HepG2 (cell line): ENCODE data around the gene TMEM267. TPM values are rescaled to one million over a fixed set of nuclear protein-coding genes. Genes with fewer than 3 reads are reported as not detected.
A peak's percentile ranks its signal among the peaks of the same experiment; 100 is the strongest.

ENCODE experiments used
- ETV5 ChIP-seq: IDR thresholded peaks from 2 replicates; pipeline ENCODE4 v1.6.1; 2018; ENCODE audit warnings: missing biosample characterization, missing genetic modification reagents, inconsistent platforms, borderline replicate concordance
- FOSL2 ChIP-seq: sonication (generic); formaldehyde crosslinking; IDR thresholded peaks from 2 replicates; pipeline ENCODE4 v1.4.0; 2020; ENCODE audit warnings: missing genetic modification reagents
- HIVEP1 ChIP-seq: sonication (generic); formaldehyde crosslinking; IDR thresholded peaks from 2 replicates; pipeline ENCODE4 v1.4.0; 2020; ENCODE audit warnings: mild to moderate bottlenecking, missing genetic modification reagents
- HOXA5 ChIP-seq: sonication (generic); formaldehyde crosslinking; IDR thresholded peaks from 2 replicates; pipeline ENCODE4 v1.4.0; 2020; ENCODE audit warnings: missing genetic modification reagents
- KMT2B ChIP-seq: IDR thresholded peaks from 2 replicates; pipeline ENCODE4 v1.6.1; 2016; ENCODE audit warnings: missing genetic modification reagents, missing compliant biosample characterization
- MAX ChIP-seq: IDR thresholded peaks from 2 replicates; pipeline ENCODE4 v1.6.1; 2012; ENCODE audit warnings: inconsistent platforms
- ZBTB7A ChIP-seq: sonication (generic); formaldehyde crosslinking; IDR thresholded peaks from 2 replicates; pipeline ENCODE4 v1.8.0; 2022; ENCODE audit warnings: mild to moderate bottlenecking, missing genetic modification reagents
- ZNF292 ChIP-seq: sonication (generic); formaldehyde crosslinking; IDR thresholded peaks from 2 replicates; pipeline ENCODE4 v1.8.1; 2022; ENCODE audit warnings: mild to moderate bottlenecking, low read depth, missing genetic modification reagents, borderline replicate concordance
- ZNF318 ChIP-seq: sonication (generic); formaldehyde crosslinking; IDR thresholded peaks from 2 replicates; pipeline ENCODE4 v1.4.0; 2020; ENCODE audit warnings: mild to moderate bottlenecking, missing genetic modification reagents
- ZNF350 ChIP-seq: sonication (generic); formaldehyde crosslinking; IDR thresholded peaks from 2 replicates; pipeline ENCODE4 v1.4.0; 2020; ENCODE audit warnings: mild to moderate bottlenecking, low read depth, missing genetic modification reagents, borderline replicate concordance
- ZNF580 ChIP-seq: IDR thresholded peaks from 2 replicates; pipeline ENCODE4 v1.6.1; 2016; ENCODE audit warnings: low read depth, borderline replicate concordance
- ZNF724P ChIP-seq: sonication (generic); formaldehyde crosslinking; IDR thresholded peaks from 2 replicates; pipeline ENCODE4 v1.8.0; 2022; ENCODE audit warnings: missing genetic modification reagents, borderline replicate concordance
- ZNF761 ChIP-seq: sonication (generic); formaldehyde crosslinking; conservative IDR thresholded peaks from 2 replicates; pipeline ENCODE4 v1.4.0; 2020; ENCODE audit warnings: mild to moderate bottlenecking, missing genetic modification reagents
- polyA plus RNA-seq, 8 experiments: library from polyadenylated mRNA; depleted of rRNA in 3 of 8; stranded (reverse) in 7 of 8; unstranded in 1 of 8; fragments of >200 nt; fragmentation: Illumina TruSeq in 4 of 8; extraction: Trizol in 4 of 8; gene quantifications; 2 replicates each; pipeline versions ENCODE4 v1.2.1 to v1.2.3, GENCODE V29; 2011 to 2016; ENCODE audit warnings: low read depth in 4 of 8, missing spikeins in 1 of 8, mixed read lengths in 1 of 8; ENCODE audit not compliant: insufficient read depth in 1 of 8
- total RNA-seq, 5 experiments: library from RNA; depleted of rRNA; stranded (reverse); fragments of >200 nt; fragmentation: Illumina TruSeq; extraction: Trizol; gene quantifications; 2 replicates each; pipeline ENCODE4 v1.2.3, GENCODE V29; 2016; ENCODE audit warnings: low read depth in 1 of 5

TMEM267 gene
- total and polyA plus RNA-seq, 2 of the 13 experiments (the other 11 are each of a cell fraction or from before 2014, with no cell fraction given), result 8.9 to 12.6 TPM

- TF ChIP-seq ZNF318 (CRISPR knock-in tag) (0 out of 2 replicates have a peak, but pooled peaks have one; percentile 49), ZBTB7A (CRISPR knock-in tag) (0 out of 2 replicates have a peak, but pooled peaks have one; percentile 45), FOSL2 (CRISPR knock-in tag) (peak; percentile 32), MAX (peak; percentile 24; the same call in 1 of the 2 replicates), ZNF292 (CRISPR knock-in tag) (peak; percentile 92; the same call in 1 of the 2 replicates), HIVEP1 (CRISPR knock-in tag) (peak; percentile 91), ZNF761 (peak; percentile 22; the same call in 1 of the 2 replicates), KMT2B (CRISPR knock-in tag) (0 out of 2 replicates have a peak, but pooled peaks have one; percentile 41), ZNF350 (CRISPR knock-in tag) (peak; percentile 26; the same call in 1 of the 2 replicates), HOXA5 (CRISPR knock-in tag) (0 out of 2 replicates have a peak, but pooled peaks have one; percentile 15), ETV5 (CRISPR knock-in tag) (peak; percentile 56; the same call in 1 of the 2 replicates), ZNF724P (CRISPR knock-in tag) (peak; percentile 49; the same call in 1 of the 2 replicates), ZNF580 (CRISPR knock-in tag) (0 out of 2 replicates have a peak, but pooled peaks have one; percentile 44)
Measured at GRCh38 chr5:43402524-43403066, 81.1 kb downstream of the TMEM267 start (continued).
